HCEC 1CT (cell line): ENCODE data around the gene IGLL1.
"Not testable (repeated sequence)": the region's sequence is repeated elsewhere in the genome, so short reads cannot be mapped to it uniquely, and the experiment has no call there.

Experiments used
- DNase-seq: peaks from one replicate; pipeline ENCODE4 v3.0.0-alpha.2; 2017

Gene IGLL1

GRCh38 chr22:23562186-23562585 is 17.9 kb downstream of the IGLL1 start:
- no peak for DNase-seq

- DNase-seq = not testable (repeated sequence)
These were observed 19.0 kb downstream of the IGLL1 start for GRCh38 chr22:23561025-23561510.

- DNase-seq = not testable (repeated sequence)
These were observed 19.9 kb downstream of the IGLL1 start for GRCh38 chr22:23560215-23560614.

- DNase-seq = no peak
These were observed 22.6 kb downstream of the IGLL1 start for GRCh38 chr22:23557467-23557866.

GRCh38 chr22:23557036-23557435 is 23.1 kb downstream of the IGLL1 start:
- DNase-seq = no peak

- no peak for DNase-seq
These were observed 24.0 kb downstream of the IGLL1 start for GRCh38 chr22:23556026-23556620.

GRCh38 chr22:23555118-23555517 is 25.0 kb downstream of the IGLL1 start:
- no peak for DNase-seq

GRCh38 chr22:23553924-23554870 is 25.9 kb downstream of the IGLL1 start:
- no peak for DNase-seq

- DNase-seq = no peak
These were observed 26.7 kb downstream of the IGLL1 start for GRCh38 chr22:23553438-23553837.

GRCh38 chr22:23552573-23552972 is 27.5 kb downstream of the IGLL1 start:
- DNase-seq = no peak

GRCh38 chr22:23551385-23551784 is 28.7 kb downstream of the IGLL1 start:
- no peak for DNase-seq

GRCh38 chr22:23550049-23550650 is 29.9 kb downstream of the IGLL1 start:
- DNase-seq = no peak

- DNase-seq = no peak
These were observed 30.9 kb downstream of the IGLL1 start for GRCh38 chr22:23549198-23549595.

- no peak for DNase-seq
These were observed 31.4 kb downstream of the IGLL1 start for GRCh38 chr22:23548501-23549197.

- DNase-seq = no peak
These were observed 32.1 kb downstream of the IGLL1 start for GRCh38 chr22:23547818-23548500.

GRCh38 chr22:23547382-23547781 is 32.7 kb downstream of the IGLL1 start:
- DNase-seq = not testable (repeated sequence)

- no peak for DNase-seq
These were observed 35.2 kb downstream of the IGLL1 start for GRCh38 chr22:23544852-23545251.

- not testable (repeated sequence) for DNase-seq
These were observed 36.5 kb downstream of the IGLL1 start for GRCh38 chr22:23543506-23544000.

- DNase-seq = no peak
These were observed 37.2 kb downstream of the IGLL1 start for GRCh38 chr22:23542933-23543332.

GRCh38 chr22:23542391-23542790 is 37.7 kb downstream of the IGLL1 start:
- not testable (repeated sequence) for DNase-seq

GRCh38 chr22:23541849-23542281 is 38.2 kb downstream of the IGLL1 start:
- DNase-seq = not testable (repeated sequence)

GRCh38 chr22:23540837-23541236 is 39.3 kb downstream of the IGLL1 start:
- DNase-seq = not testable (repeated sequence)
